ENCODE data around the gene COPS8.

- TF ChIP-seq CTCF (IDR thresholded peaks at IDR 0.05) (no peak), POLR2A (IDR thresholded peaks at IDR 0.05) (no peak), EP300 (IDR thresholded peaks at IDR 0.05) (no peak)
These were observed 41.4 kb upstream of the COPS8 start for GRCh38 chr2:237044281-237044680.

All from gastroesophageal sphincter (tissue), 3 donors.